Aortic smooth muscle cell (primary cell): ENCODE measurements around the gene FAM53B. TPM values are rescaled to one million over a fixed set of nuclear protein-coding genes. Genes with fewer than 3 reads are reported as not detected.

ENCODE experiments used
- total RNA-seq: library from RNA; depleted of rRNA; stranded (reverse); fragments of >200 nt; gene quantifications from 2 replicates; pipeline ENCODE4 v1.2.3, GENCODE V29; 2014

Gene FAM53B, protein sequence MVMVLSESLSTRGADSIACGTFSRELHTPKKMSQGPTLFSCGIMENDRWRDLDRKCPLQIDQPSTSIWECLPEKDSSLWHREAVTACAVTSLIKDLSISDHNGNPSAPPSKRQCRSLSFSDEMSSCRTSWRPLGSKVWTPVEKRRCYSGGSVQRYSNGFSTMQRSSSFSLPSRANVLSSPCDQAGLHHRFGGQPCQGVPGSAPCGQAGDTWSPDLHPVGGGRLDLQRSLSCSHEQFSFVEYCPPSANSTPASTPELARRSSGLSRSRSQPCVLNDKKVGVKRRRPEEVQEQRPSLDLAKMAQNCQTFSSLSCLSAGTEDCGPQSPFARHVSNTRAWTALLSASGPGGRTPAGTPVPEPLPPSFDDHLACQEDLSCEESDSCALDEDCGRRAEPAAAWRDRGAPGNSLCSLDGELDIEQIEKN
- total RNA-seq, result 8.3 and 9.7 TPM in 2 replicates

DNA sequence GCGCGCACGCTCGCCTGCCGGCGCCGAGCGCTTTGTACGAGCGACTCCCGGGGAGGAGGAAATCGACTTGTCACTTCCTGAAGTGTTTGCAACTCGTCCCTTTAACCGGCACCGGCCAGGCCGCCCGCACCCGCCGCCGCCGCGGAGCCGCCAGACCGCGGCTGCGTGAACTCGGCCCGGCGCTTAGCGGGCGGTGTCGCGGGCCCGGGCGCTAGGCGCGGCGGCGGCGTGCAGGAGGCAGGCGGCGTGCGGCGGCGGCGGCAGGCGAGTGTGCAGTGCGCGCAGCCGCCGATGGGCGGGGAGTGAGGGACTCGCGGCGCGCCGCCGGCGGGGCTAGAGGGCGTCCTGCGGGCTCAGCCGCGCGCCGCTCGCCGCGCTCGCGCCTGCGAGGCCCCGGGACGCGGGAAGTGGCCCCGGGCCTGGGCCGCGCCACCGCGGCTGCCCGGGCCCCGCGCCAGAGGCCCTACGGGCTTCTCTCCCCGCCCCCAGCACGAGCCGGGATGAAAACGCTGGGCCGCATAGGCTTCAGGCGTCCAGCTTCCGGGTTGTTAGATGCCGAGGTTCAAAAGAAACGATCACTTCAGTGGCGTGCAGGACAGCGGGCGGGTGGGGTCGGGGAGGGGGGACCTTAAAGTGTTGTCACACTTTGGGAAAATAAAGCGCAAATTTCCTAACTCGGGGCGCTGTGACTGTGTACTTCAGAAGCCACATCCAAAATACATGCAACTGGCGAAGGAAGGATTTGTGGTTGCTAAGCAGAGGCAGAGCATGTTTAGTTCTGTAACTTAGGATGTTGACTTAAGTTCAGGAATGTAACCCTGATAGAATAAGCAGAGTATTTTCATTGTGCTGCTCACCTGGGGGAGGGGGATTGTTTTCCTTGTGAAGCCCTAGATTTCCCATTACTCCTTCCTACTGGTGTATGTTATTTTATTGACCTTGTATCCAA lies at the start of gene FAM53B:
Gene FAM53B (minus strand): TSS at position 277 of the 949 bp plus-strand sequence. CDS start 37,665 bp downstream, outside the sequence.

DNA sequence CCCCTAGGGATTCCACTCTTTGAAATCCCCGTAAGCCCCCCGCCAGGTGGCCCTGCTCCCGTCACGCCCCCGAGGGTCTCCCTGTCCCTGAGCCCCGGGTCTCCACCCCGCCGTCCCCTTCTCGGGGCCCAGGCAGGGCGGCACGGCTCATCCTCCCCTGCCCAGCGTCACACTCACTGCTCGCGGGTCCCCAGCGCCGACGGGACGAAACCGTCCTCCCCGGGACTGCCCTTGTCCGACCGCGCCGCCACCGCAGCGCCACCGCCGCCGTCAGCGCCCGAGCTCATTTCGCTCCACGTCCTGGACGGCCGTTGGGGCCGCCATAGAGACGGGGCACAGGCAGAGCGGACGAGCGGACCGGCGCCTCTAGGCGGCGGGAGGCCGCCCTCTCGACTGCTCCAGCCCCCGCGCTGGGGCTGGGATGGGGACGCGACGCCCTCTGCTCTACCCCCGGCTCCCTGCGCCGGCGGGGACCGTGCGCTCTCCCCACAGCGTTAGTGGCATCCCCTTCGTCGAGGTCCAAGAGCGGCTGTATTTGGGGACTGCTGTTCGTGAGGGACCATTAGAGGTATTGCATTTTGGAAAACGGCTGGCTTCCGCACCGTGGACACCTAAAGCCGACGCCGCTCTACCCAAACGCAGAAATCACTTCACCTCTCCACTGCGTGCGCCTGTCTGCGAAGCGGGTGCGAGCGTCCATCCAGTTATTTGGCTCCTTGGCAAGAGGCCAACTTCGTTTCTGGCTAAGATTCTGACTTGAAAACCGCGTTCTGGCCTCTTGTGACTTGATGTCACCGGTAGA lies 47.6 kb upstream of the FAM53B start, which contains the start of gene EEF1AKMT2:
Gene EEF1AKMT2 (minus strand): TSS at position 341 of the 802 bp plus-strand sequence. CDS start 54 bp downstream, at position 287.

Other genes starting within 250 kb of the FAM53B start
- gene EEF1AKMT2, start 47.5 kb upstream of the FAM53B start, total RNA-seq, result 26.8 and 29.3 TPM in 2 replicates
- 11.1 and 11.8 TPM in 2 replicates for gene ABRAXAS2, start 57.4 kb upstream of the FAM53B start, total RNA-seq
- gene ZRANB1, start 197.7 kb upstream of the FAM53B start, total RNA-seq, result 25.5 and 29.0 TPM in 2 replicates